Measurements from ENCODE around the gene PPP1R26. TPM values are rescaled to one million over a fixed set of nuclear protein-coding genes. Genes with fewer than 3 reads are reported as not detected.

Gene PPP1R26
- total and polyA plus RNA-seq, 2 of the 8 experiments (the other 6 are each of a cell fraction or from before 2014, with no cell fraction given), result 9.8 to 32.7 TPM

DNA sequence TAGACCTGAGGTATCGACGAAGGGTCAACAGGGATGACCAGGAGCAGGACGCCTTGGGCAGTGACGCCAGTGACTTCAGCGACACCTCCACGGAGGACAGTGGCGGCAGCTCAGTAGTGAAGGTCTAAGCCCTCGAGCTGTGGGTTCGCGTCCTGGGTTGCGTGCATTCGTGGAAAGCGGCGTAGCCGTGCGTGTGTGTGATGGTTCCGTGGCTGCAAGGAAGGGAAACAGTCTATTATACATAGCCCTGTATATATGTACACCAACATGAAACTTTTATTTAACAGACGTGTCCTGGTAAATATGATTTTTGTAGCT, 8.4 kb downstream of the PPP1R26 start:
- ChIA-PET CTCF (ENCODE audit: partially characterized antibody) (interaction anchor here (1.2 kb wide), 1 partner anchor 75 kb away, joined by 3 read pairs; no protein-coding TSS in a partner anchor), POLR2A (ENCODE audit: partially characterized antibody) (interaction anchor here (0.8 kb wide), 1 partner anchor 14 kb away, joined by 3 read pairs; no protein-coding TSS in a partner anchor)
- Histone ChIP-seq H4K91ac (replicated peaks; ENCODE audit: insufficient read length, low read length) (no peak overlapping the region), H3K9me3 (ENCODE audit: insufficient read depth in 2 of 2, low read depth in 1 of 2, low read length in 1 of 2) (no peaks in the 10 kb centered on the region), H3K23ac (ENCODE audit: insufficient read length) (no peak overlapping the region), H2BK15ac (ENCODE audit: low read length) (no peak overlapping the region), H2BK20ac (ENCODE audit: low read length) (no peak overlapping the region), H3K36me3 (ENCODE audit: control insufficient read depth in 2 of 4, insufficient read depth in 4 of 4, low read length in 3 of 4) (peaks cover 17 to 50% (median 42%) of the 10 kb centered on the region in 4 experiments), H2BK5ac (ENCODE audit: low read depth, low read length) (no peak overlapping the region), H3K4ac (replicated peaks; ENCODE audit: insufficient read length, low read depth, low read length) (no peak overlapping the region), H4K20me1 (replicated peaks in 1 of 2; ENCODE audit: control insufficient read depth in 1 of 2, insufficient read depth in 2 of 2, low read length in 2 of 2) (peaks cover 6 to 9% of the 10 kb centered on the region in 2 experiments), H3K27me3 (replicated peaks in 1 of 4; ENCODE audit: control insufficient read depth in 3 of 4, extremely low read depth in 1 of 4, insufficient read depth in 3 of 4, low read length in 3 of 4) (no peaks in the 10 kb centered on the region; a peak in 1 of 7 replicates), H3K4me1 (replicated peaks in 1 of 4; ENCODE audit: control insufficient read depth in 3 of 4, insufficient read depth in 4 of 4, low read length in 3 of 4) (peaks cover 0 to 2% (median 0%) of the 10 kb centered on the region in 4 experiments; a peak in 1 of 7 replicates), H4K5ac (ENCODE audit: insufficient read length, low read depth, low read length) (no peak overlapping the region), H3K56ac (replicated peaks; ENCODE audit: insufficient read length, low read depth, low read length) (no peak overlapping the region), H2BK120ac (replicated peaks; ENCODE audit: low read depth, low read length) (no peak overlapping the region), H2AK5ac (ENCODE audit: low read depth, low read length) (no peak overlapping the region), H3K23me2 (ENCODE audit: low read depth, low read length) (no peaks in the 10 kb centered on the region), H3K27ac (ENCODE audit: low read depth, low read length) (no peak overlapping the region), H2BK12ac (ENCODE audit: low read depth, low read length) (no peak overlapping the region), H3K4me2 (ENCODE audit: insufficient read depth in 1 of 2, low read depth in 2 of 2, low read length in 2 of 2) (no peak overlapping the region), H4K8ac (ENCODE audit: extremely low read depth, insufficient read depth, low read length) (no peak overlapping the region), H3K18ac (ENCODE audit: extremely low read depth, low read length) (no peak overlapping the region), H3K4me3 (ENCODE audit: extremely low read depth in 1 of 4, insufficient read depth in 2 of 4, low read depth in 3 of 4, low read length in 4 of 4) (no peak overlapping the region), H3K79me1 (ENCODE audit: low read depth, low read length) (no peaks in the 10 kb centered on the region), H3K9ac (replicated peaks in 1 of 4; ENCODE audit: extremely low read depth in 1 of 4, low read depth in 3 of 4, low read length in 3 of 4) (no peak overlapping the region), H3K79me2 (ENCODE audit: control insufficient read depth in 1 of 2, insufficient read depth in 2 of 2, low read length in 2 of 2) (no peaks in the 10 kb centered on the region; a peak in 1 of 4 replicates), H2AFZ (ENCODE audit: low read length) (no peak overlapping the region), H3K14ac (ENCODE audit: insufficient read length) (no peak overlapping the region)
- TF ChIP-seq POU5F1 (IDR thresholded peaks at IDR 0.05; ENCODE audit: low read depth, low read length) (no peak), POLR2A (IDR thresholded peaks at IDR 0.05; ENCODE audit: control extremely low read depth in 1 of 2, low read depth in 2 of 2, low read length in 2 of 2) (no peak), PHF8 (conservative IDR thresholded peaks at IDR 0.05; ENCODE audit: low read depth, low read length) (no peak), NANOG (IDR thresholded peaks at IDR 0.05; ENCODE audit: insufficient read depth, low read depth, low read length, poor library complexity, severe bottlenecking) (no peak), TAF7 (optimal IDR thresholded peaks at IDR 0.05; ENCODE audit: borderline replicate concordance, low read depth, low read length) (no peak), CTBP2 (IDR thresholded peaks at IDR 0.05; ENCODE audit: borderline replicate concordance, insufficient read depth, insufficient read length, low read length) (no peak), RFX5 (IDR thresholded peaks at IDR 0.05; ENCODE audit: borderline replicate concordance, low read depth, low read length) (no peak), TBP (IDR thresholded peaks at IDR 0.05; ENCODE audit: low read depth, low read length) (no peak), KDM5A (IDR thresholded peaks at IDR 0.05; ENCODE audit: low read length) (no peak), KDM1A (IDR thresholded peaks at IDR 0.05; ENCODE audit: borderline replicate concordance, low read length) (no peak), SIN3A (conservative IDR thresholded peaks at IDR 0.05 in 1 of 2, IDR thresholded peaks at IDR 0.05 in 1 of 2; ENCODE audit: low read depth in 1 of 2, low read length in 2 of 2) (no peak), TAF1 (IDR thresholded peaks at IDR 0.05; ENCODE audit: low read depth, low read length) (no peak), CREB1 (IDR thresholded peaks at IDR 0.05) (no peak), CEBPB (IDR thresholded peaks at IDR 0.05; ENCODE audit: low read depth, low read length) (no peak)
- FAIRE-seq, result no peak
- no peak for DNase-seq (ENCODE audit: low read depth in 1 of 2, low spot score in 2 of 2)
- 92% methylated on average over 18 of the region's 18 CpGs; no CpG with 5 or more reads in 1 of the 2 experiments for WGBS, 2 experiments (ENCODE audit: extremely low coverage in 1 of 2, insufficient coverage in 1 of 2, insufficient read length in 1 of 2, insufficient replicate concordance in 2 of 2, low coverage in 1 of 2, low lambda C conversion rate in 2 of 2, missing lambda C conversion rate in 1 of 2)
